Esophagus squamous epithelium (tissue), 5 donors: Measurements from ENCODE around the gene OR8S1. TPM values are rescaled to one million over a fixed set of nuclear protein-coding genes. Genes with fewer than 3 reads are reported as not detected.
"Not testable (repeated sequence)": the region's sequence is repeated elsewhere in the genome, so short reads cannot be mapped to it uniquely, and the experiment has no call there.

ENCODE experiments used
- DNase-seq: peaks from one replicate; lab custom pipeline; 2025; lab: John Stamatoyannopoulos, UW
- H3K27ac ChIP-seq, 4 donors: fragments of 200-600 bp; sonication (generic); one replicate each; pipeline ENCODE4 v1.5.1; 2016 to 2019; ENCODE audit warnings: mild to moderate bottlenecking in 1 of 4
- H3K27me3 ChIP-seq, 4 donors: fragments of 200-600 bp; sonication (generic); 1 replicate in 3 of 4; 2 replicates in 1 of 4; pipeline versions ENCODE4 v1.5.1 to v1.6.0; 2017 to 2021; ENCODE audit warnings: antibody characterized with exemption in 1 of 4
- H3K36me3 ChIP-seq, 3 donors: fragments of 200-600 bp; sonication (generic); one replicate each; pipeline ENCODE4 v1.5.1; 2016 to 2019
- H3K4me1 ChIP-seq, 3 donors: fragments of 200-600 bp; sonication (generic); one replicate each; pipeline ENCODE4 v1.5.1; 2017 to 2019
- H3K4me3 ChIP-seq, 4 donors: fragments of 200-600 bp; sonication (generic); 1 replicate in 3 of 4; 2 replicates in 1 of 4; pipeline ENCODE4 v1.5.1; 2016 to 2019; ENCODE audit warnings: mild to moderate bottlenecking in 2 of 4, moderate library complexity in 1 of 4
- H3K9me3 ChIP-seq, 3 donors: fragments of 200-600 bp; sonication (generic); one replicate each; pipeline ENCODE4 v1.5.1; 2016 to 2019
- CTCF ChIP-seq, 6 experiments: fragments of 450-650 bp in 4 of 6; fragments of 200-600 bp in 2 of 6; sonication (generic) in 2 of 6; IDR thresholded peaks; one replicate each; pipeline ENCODE4 v1.5.1; 2016 to 2019; ENCODE audit warnings: antibody characterized with exemption in 6 of 6, mild to moderate bottlenecking in 4 of 6, moderate library complexity in 4 of 6
- POLR2A ChIP-seq, 4 donors: fragments of 450-650 bp; IDR thresholded peaks; one replicate each; pipeline ENCODE4 v1.6.1; 2017; ENCODE audit warnings: antibody characterized with exemption in 4 of 4, mild to moderate bottlenecking in 4 of 4, moderate library complexity in 3 of 4
- WGBS, 2 donors: methylation state at CpG; one replicate each; pipeline ENCODE4 v1.1.5; 2018; 5-methylcytosine and 5-hydroxymethylcytosine counted together
- intact Hi-C: fragments of 100-400 bp; cut with DNase I; formaldehyde crosslinking; loops from one replicate; pipeline ENCODE4 v1.15.0; 2022
- total RNA-seq, 4 donors: library from RNA; depleted of rRNA; stranded (reverse); fragments of >200 nt; gene quantifications; one replicate each; pipeline ENCODE4 v1.1.0, GENCODE V29; 2016
- donor health status: DM: yes; HTN: yes; CAD: no.

The OR8S1 gene
- total RNA-seq, 4 donors from 2014 or later: not detected

- H3K4me3 ChIP-seq: peak overlapping the region in 3 of 4 donors; percentile 13 to 56 (median 35)
- WGBS, 2 donors: 50 to 61% methylated on average over 2 to 5 of the region's 11 CpGs
- DNase-seq, H3K27me3 ChIP-seq, intact Hi-C loops, H3K36me3 ChIP-seq, H3K27ac ChIP-seq, H3K9me3 ChIP-seq, H3K4me1 ChIP-seq: not testable (repeated sequence)
Measured at GRCh38 chr12:48553666-48554343, 28.4 kb downstream of the OR8S1 start.

GRCh38 chr12:48556631-48557030, 31.2 kb downstream of the OR8S1 start:
- no peaks in the 10 kb centered on the region for H3K4me1 ChIP-seq
- H3K36me3 ChIP-seq: no peaks in the 10 kb centered on the region
- peaks cover 0 to 7% (median 0%) of the 10 kb centered on the region in 4 donors for H3K27me3 ChIP-seq
- H3K4me3 ChIP-seq: no peak overlapping the region
- DNase-seq: no peak
- 69 to 76% methylated on average over 6 of the region's 6 CpGs for WGBS, 2 donors
- intact Hi-C loops: no loop called here
- H3K27ac ChIP-seq: no peak overlapping the region
- no peaks in the 10 kb centered on the region for H3K9me3 ChIP-seq
- TF ChIP-seq POLR2A (IDR thresholded peaks at IDR 0.05): no peak
- TF ChIP-seq CTCF (IDR thresholded peaks at IDR 0.05): no peak

GRCh38 chr12:48557919-48558318, 32.5 kb downstream of the OR8S1 start:
- Histone ChIP-seq H3K36me3 (no peaks in the 10 kb centered on the region), H3K27ac (no peak overlapping the region), H3K9me3 (no peaks in the 10 kb centered on the region)

GRCh38 chr12:48567731-48568130, 42.3 kb downstream of the OR8S1 start:
- H3K27ac ChIP-seq: no peak overlapping the region
- no peak overlapping the region for H3K4me3 ChIP-seq
- H3K9me3 ChIP-seq: no peaks in the 10 kb centered on the region
- H3K4me1 ChIP-seq: no peaks in the 10 kb centered on the region
- TF ChIP-seq POLR2A (IDR thresholded peaks at IDR 0.05): no peak
- no peak for TF ChIP-seq CTCF (IDR thresholded peaks at IDR 0.05)
- intact Hi-C loops: no loop called here
- no peak for DNase-seq
- 85 to 86% methylated on average over 4 of the region's 4 CpGs for WGBS, 2 donors
- no peaks in the 10 kb centered on the region for H3K36me3 ChIP-seq
- H3K27me3 ChIP-seq: peaks cover 0 to 4% (median 0%) of the 10 kb centered on the region in 4 donors

More at GRCh38 chr12:48557919-48558318, 32.5 kb downstream of the OR8S1 start:
- DNase-seq: no peak
- no peak overlapping the region for H3K4me3 ChIP-seq
- intact Hi-C loops: no loop called here
- H3K27me3 ChIP-seq: peaks cover 0 to 11% (median 0%) of the 10 kb centered on the region in 4 donors
- 85 to 94% methylated on average over 4 of the region's 4 CpGs for WGBS, 2 donors
- no peaks in the 10 kb centered on the region for H3K4me1 ChIP-seq
- TF ChIP-seq CTCF (IDR thresholded peaks at IDR 0.05) (no peak), POLR2A (IDR thresholded peaks at IDR 0.05) (no peak)

- intact Hi-C loops: no loop called here
- no peak for DNase-seq
- H3K27me3 ChIP-seq: no peaks in the 10 kb centered on the region
- TF ChIP-seq CTCF (IDR thresholded peaks at IDR 0.05) (no peak), POLR2A (IDR thresholded peaks at IDR 0.05) (no peak)
- H3K9me3 ChIP-seq: no peaks in the 10 kb centered on the region
- no peaks in the 10 kb centered on the region for H3K4me1 ChIP-seq
- H3K27ac ChIP-seq: no peak within 1 kb of the TSS
- 18 to 25% methylated on average over 1 of the region's 1 CpG for WGBS, 2 donors
- H3K36me3 ChIP-seq: no peaks in the 10 kb centered on the region
- H3K4me3 ChIP-seq: no peak within 1 kb of the TSS
Measured at GRCh38 chr12:48569946-48570345, 44.5 kb downstream of the OR8S1 start, which contains the start of gene LALBA. LALBA (minus strand) TSS chr12:48570046; CDS start chr12:48570020, 26 bp downstream.
